ENCODE results near the gene DPEP2. TPM values are rescaled to one million over a fixed set of nuclear protein-coding genes. Genes with fewer than 3 reads are reported as not detected.
A peak's percentile ranks its signal among the peaks of the same experiment; 100 is the strongest.

The DPEP2 gene
- total RNA-seq, 1 donor from 2014 or later: not detected

GRCh38 chr16:67987460-67988160, 11.7 kb downstream of the DPEP2 start:
- H3K36me3 Mint-ChIP-seq: no peaks in the 10 kb centered on the region
- DNase-seq (ENCODE audit: low spot score in 2 of 2, unreplicated experiment in 2 of 2): no peak
- no peak overlapping the region for H3K27ac Mint-ChIP-seq
- H3K27me3 Mint-ChIP-seq (ENCODE audit: low read depth): no peaks in the 10 kb centered on the region
- no peak for TF ChIP-seq CTCF (IDR thresholded peaks at IDR 0.05; ENCODE audit: unreplicated experiment)
- no peaks in the 10 kb centered on the region for H3K9me3 Mint-ChIP-seq
- H3K4me3 Mint-ChIP-seq: no peak overlapping the region
- H3K4me1 Mint-ChIP-seq: peaks cover 2% of the 10 kb centered on the region

- TF ChIP-seq CTCF (IDR thresholded peaks at IDR 0.05; ENCODE audit: unreplicated experiment): no peak
- H3K9me3 Mint-ChIP-seq: no peaks in the 10 kb centered on the region
- H3K4me1 Mint-ChIP-seq: peaks cover 2% of the 10 kb centered on the region
- no peaks in the 10 kb centered on the region for H3K27me3 Mint-ChIP-seq (ENCODE audit: low read depth)
- H3K4me3 Mint-ChIP-seq: no peak overlapping the region
- no peaks in the 10 kb centered on the region for H3K36me3 Mint-ChIP-seq
- no peak overlapping the region for H3K27ac Mint-ChIP-seq
- no peak for DNase-seq (ENCODE audit: low spot score in 2 of 2, unreplicated experiment in 2 of 2)
Observed at GRCh38 chr16:67986949-67987348, 12.3 kb downstream of the DPEP2 start.

- Mint-ChIP-seq H3K27me3 (ENCODE audit: low read depth) (peaks cover 2% of the 10 kb centered on the region), H3K9me3 (no peaks in the 10 kb centered on the region), H3K36me3 (no peaks in the 10 kb centered on the region), H3K27ac (no peak overlapping the region), H3K4me1 (peaks cover 2% of the 10 kb centered on the region), H3K4me3 (no peak overlapping the region)
- no peak for TF ChIP-seq CTCF (IDR thresholded peaks at IDR 0.05; ENCODE audit: unreplicated experiment)
- no peak for DNase-seq (ENCODE audit: low spot score in 2 of 2, unreplicated experiment in 2 of 2)
Observed at GRCh38 chr16:67982011-67982696, 17.1 kb downstream of the DPEP2 start.

GRCh38 chr16:67979955-67980678, 19.2 kb downstream of the DPEP2 start, which contains the start of gene DPEP3:
DPEP3 (minus strand) TSS chr16:67980499; CDS start chr16:67980380, 119 bp downstream.
- H3K36me3 Mint-ChIP-seq: no peaks in the 10 kb centered on the region
- TF ChIP-seq CTCF (IDR thresholded peaks at IDR 0.05; ENCODE audit: unreplicated experiment): peak; percentile 32
- H3K4me3 Mint-ChIP-seq: no peak within 1 kb of the TSS
- H3K27me3 Mint-ChIP-seq (ENCODE audit: low read depth): peaks cover 2% of the 10 kb centered on the region
- peaks cover 2% of the 10 kb centered on the region for H3K4me1 Mint-ChIP-seq
- no peak for DNase-seq (ENCODE audit: low spot score in 2 of 2, unreplicated experiment in 2 of 2)
- no peaks in the 10 kb centered on the region for H3K9me3 Mint-ChIP-seq
- no peak within 1 kb of the TSS for H3K27ac Mint-ChIP-seq

GRCh38 chr16:67977469-67978227, 21.6 kb downstream of the DPEP2 start:
- Mint-ChIP-seq H3K27me3 (ENCODE audit: low read depth) (peaks cover 2% of the 10 kb centered on the region), H3K9me3 (no peaks in the 10 kb centered on the region), H3K27ac (no peak overlapping the region), H3K4me1 (no peaks in the 10 kb centered on the region), H3K36me3 (no peaks in the 10 kb centered on the region), H3K4me3 (no peak overlapping the region)
- no peak for DNase-seq (ENCODE audit: low spot score in 2 of 2, unreplicated experiment in 2 of 2)
- TF ChIP-seq CTCF (IDR thresholded peaks at IDR 0.05; ENCODE audit: unreplicated experiment): no peak
